K562 (cell line): ENCODE measurements around the gene ITGAE. TPM values are rescaled to one million over a fixed set of nuclear protein-coding genes. Genes with fewer than 3 reads are reported as not detected.

Experiments
- ATAC-seq: fragments of 200-7000 bp; cut with Tn5 transposase; 3 replicates; pipeline ENCODE4 v1.9.1; 2020; ENCODE audit warnings: moderate library complexity
- BruUV-seq: library from RNA; stranded (reverse); fragments of 400-500 nt; replicated peaks from 2 replicates; lab custom pipeline; 2021; lab: Mats Ljungman, UMichigan
- CTCF ChIA-PET: fragments of 300-600 bp; formaldehyde crosslinking; extraction: SDS; loops from one replicate; lab custom pipeline; 2021; ENCODE audit warnings: low intra/inter-chr PET ratio; lab: Yijun Ruan, JAX
- POLR2A ChIA-PET: fragments of 300-600, 350-650 bp; sonication (Branson Sonifier 250); formaldehyde crosslinking; extraction: SDS; loops from one replicate; lab custom pipeline; 2021; ENCODE audit warnings: antibody characterized with exemption, inconsistent platforms; lab: Yijun Ruan, JAX
- DNase-seq, 4 experiments: peaks; one replicate each; pipeline versions ENCODE4 v3.0.0 to v3.0.0-alpha.2; 2011 to 2018; ENCODE audit warnings: low spot score in 3 of 4, mixed read lengths in 3 of 4; ENCODE audit errors: extremely low read depth in 1 of 4
- FAIRE-seq: peaks from 2 replicates; lab custom pipeline; 2011; peaks lifted over from hg19 to GRCh38; lab: Jason Lieb, UNC
- H2AFZ ChIP-seq: 2 replicates; pipeline ENCODE4 v1.6.0; 2011; ENCODE audit warnings: low read depth, low read length, control low read depth, inconsistent platforms
- H3K27ac ChIP-seq: fragments of 200-600 bp; 3 replicates; pipeline ENCODE4 v1.8.0; 2011; ENCODE audit warnings: low read depth, mild to moderate bottlenecking, control low read depth, inconsistent platforms, low read length, moderate library complexity, mixed read lengths; ENCODE audit errors: extremely low read depth
- H3K27me3 ChIP-seq, 2 experiments: fragments of 300-600 bp in 1 of 2; 2 replicates in 1 of 2; 3 replicates in 1 of 2; pipeline versions ENCODE4 v1.6.0 to v1.8.0; 2011; ENCODE audit warnings: inconsistent platforms in 2 of 2, low read length in 2 of 2, mild to moderate bottlenecking in 1 of 2, mixed read lengths in 1 of 2, moderate library complexity in 1 of 2; ENCODE audit not compliant: control insufficient read depth in 2 of 2, insufficient read depth in 2 of 2
- H3K36me3 ChIP-seq: fragments of 300-600 bp; 3 replicates; pipeline ENCODE4 v1.8.0; 2011; ENCODE audit warnings: mild to moderate bottlenecking, low read length, inconsistent platforms; ENCODE audit not compliant: control insufficient read depth, insufficient read depth
- H3K4me1 ChIP-seq, 2 experiments: fragments of 200-600 bp in 1 of 2; replicated peaks in 1 of 2; 2 replicates in 1 of 2; 3 replicates in 1 of 2; pipeline versions ENCODE4 v1.5.1 to v1.8.0; 2011; ENCODE audit warnings: inconsistent platforms in 2 of 2, low read length in 2 of 2, mild to moderate bottlenecking in 1 of 2, mixed read lengths in 1 of 2, moderate library complexity in 1 of 2; ENCODE audit not compliant: control insufficient read depth in 2 of 2, insufficient read depth in 2 of 2
- H3K4me2 ChIP-seq: 2 replicates; pipeline ENCODE4 v1.6.1; 2011; ENCODE audit warnings: low read length, control low read depth, inconsistent platforms, mixed read lengths; ENCODE audit not compliant: insufficient read depth
- H3K4me3 ChIP-seq: fragments of 200-600 bp; sonication (generic), shearing (Covaris generic); 2 replicates; pipeline ENCODE4 v1.5.1; 2016; ENCODE audit warnings: control low read depth, inconsistent platforms
- H3K79me2 ChIP-seq: fragments of 200-600 bp; 3 replicates; pipeline ENCODE4 v1.8.0; 2011; ENCODE audit warnings: low read length, inconsistent platforms; ENCODE audit not compliant: control insufficient read depth, insufficient read depth
- H3K9ac ChIP-seq, 2 experiments: 2 replicates each; pipeline versions ENCODE4 v1.6.0 to v1.6.1; 2011; ENCODE audit warnings: low read depth in 2 of 2, low read length in 2 of 2, control low read depth in 1 of 2, inconsistent platforms in 1 of 2, mild to moderate bottlenecking in 1 of 2, mixed read lengths in 1 of 2; ENCODE audit not compliant: insufficient read depth in 1 of 2
- H3K9me1 ChIP-seq: one replicate; pipeline ENCODE4 v1.6.0; 2011; ENCODE audit warnings: inconsistent platforms, mild to moderate bottlenecking, low read length, moderate library complexity; ENCODE audit not compliant: control insufficient read depth, insufficient read depth
- H3K9me3 ChIP-seq: replicated peaks from 2 replicates; pipeline ENCODE4 v1.5.1; 2011; ENCODE audit warnings: low read depth, low read length, inconsistent platforms; ENCODE audit not compliant: control insufficient read depth, insufficient read depth
- H4K20me1 ChIP-seq: replicated peaks from 2 replicates; pipeline ENCODE4 v1.6.1; 2011; ENCODE audit warnings: low read length, inconsistent platforms, mixed read lengths; ENCODE audit not compliant: control insufficient read depth, insufficient read depth
- E2F6 ChIP-seq, 2 experiments: IDR thresholded peaks; 2 replicates each; pipeline ENCODE4 v1.6.1; 2011; ENCODE audit warnings: borderline replicate concordance in 1 of 2, control low read depth in 1 of 2, low read depth in 1 of 2, low read length in 1 of 2, mild to moderate bottlenecking in 1 of 2, mixed read lengths in 1 of 2, moderate library complexity in 1 of 2; ENCODE audit not compliant: insufficient read depth in 1 of 2, insufficient read length in 1 of 2, poor library complexity in 1 of 2, severe bottlenecking in 1 of 2; ENCODE audit errors: extremely low read depth in 1 of 2
- TRIM25 ChIP-seq: fragments of 450-650 bp; IDR thresholded peaks from 2 replicates; pipeline ENCODE4 v1.7.0; 2016; ENCODE audit warnings: borderline replicate concordance
- YBX1 ChIP-seq: fragments of 450-650 bp; IDR thresholded peaks from 2 replicates; pipeline ENCODE4 v1.7.1; 2016; ENCODE audit warnings: mild to moderate bottlenecking
- ZEB2 ChIP-seq: fragments of 450-650 bp; IDR thresholded peaks from 2 replicates; pipeline ENCODE4 v1.6.1; 2016
- ZFX ChIP-seq: sonication (generic); formaldehyde crosslinking; IDR thresholded peaks from 2 replicates; pipeline ENCODE4 v1.8.0; 2022; ENCODE audit warnings: mild to moderate bottlenecking, missing genetic modification reagents, moderate library complexity
- WGBS: fragments of 100-300 bp; shearing (Covaris generic); methylation state at CpG from one replicate; pipeline ENCODE4 v1.1.6; 2016; ENCODE audit warnings: low coverage, mixed read lengths; ENCODE audit not compliant: insufficient coverage; ENCODE audit errors: missing lambda C conversion rate; 5-methylcytosine and 5-hydroxymethylcytosine counted together
- in situ Hi-C: fragments of 300-500 bp; cut with MboI; formaldehyde crosslinking; loops from 4 replicates; pipeline ENCODE4 v1.15.0; 2018; ENCODE audit warnings: inconsistent platforms, mixed read lengths
- intact Hi-C: fragments of 100-400 bp; cut with micrococcal nuclease; formaldehyde crosslinking; loops from 2 replicates; pipeline ENCODE4 v1.14.2; 2022
- polyA plus RNA-seq, 8 experiments: library from polyadenylated mRNA; depleted of rRNA in 4 of 8; stranded (reverse) in 5 of 8; unstranded in 3 of 8; fragments of >200 nt; fragmentation: Nextera tagmentation in 2 of 8; fragmentation: Illumina TruSeq in 1 of 8; extraction: Ambion mirVana in 2 of 8; extraction: Trizol in 1 of 8; gene quantifications; 2 replicates each; pipeline versions ENCODE4 v1.2.1 to v1.2.3, GENCODE V29; 2011 to 2014; ENCODE audit warnings: inconsistent platforms in 1 of 8, missing spikeins in 1 of 8
- total RNA-seq, 7 experiments: library from RNA; depleted of rRNA in 6 of 7; stranded (reverse); fragments of >200 nt in 6 of 7; fragmentation: Illumina TruSeq in 2 of 7; extraction: Trizol in 2 of 7; gene quantifications; 2 replicates each; pipeline versions ENCODE4 v1.2.1 to v1.2.3, GENCODE V29; 2011 to 2021; ENCODE audit warnings: low replicate concordance in 1 of 7
- TF ChIP-seq, protein P1 (sequence below), 2 experiments: fragments of 450-650 bp; conservative IDR thresholded peaks; 2 replicates each; pipeline ENCODE4 v1.6.1; 2017; ENCODE audit warnings: mild to moderate bottlenecking in 2 of 2, moderate library complexity in 2 of 2
- TF ChIP-seq, protein P2 (sequence below): sonication (generic); formaldehyde crosslinking; IDR thresholded peaks from 2 replicates; pipeline ENCODE4 v1.9.0; 2022; ENCODE audit warnings: mild to moderate bottlenecking, missing genetic modification reagents

ITGAE gene
- total and polyA plus RNA-seq, 9 of the 15 experiments (the other 6 are each of a cell fraction or from before 2014, with no cell fraction given): 14.8 to 160 (median 27.0) TPM

DNA sequence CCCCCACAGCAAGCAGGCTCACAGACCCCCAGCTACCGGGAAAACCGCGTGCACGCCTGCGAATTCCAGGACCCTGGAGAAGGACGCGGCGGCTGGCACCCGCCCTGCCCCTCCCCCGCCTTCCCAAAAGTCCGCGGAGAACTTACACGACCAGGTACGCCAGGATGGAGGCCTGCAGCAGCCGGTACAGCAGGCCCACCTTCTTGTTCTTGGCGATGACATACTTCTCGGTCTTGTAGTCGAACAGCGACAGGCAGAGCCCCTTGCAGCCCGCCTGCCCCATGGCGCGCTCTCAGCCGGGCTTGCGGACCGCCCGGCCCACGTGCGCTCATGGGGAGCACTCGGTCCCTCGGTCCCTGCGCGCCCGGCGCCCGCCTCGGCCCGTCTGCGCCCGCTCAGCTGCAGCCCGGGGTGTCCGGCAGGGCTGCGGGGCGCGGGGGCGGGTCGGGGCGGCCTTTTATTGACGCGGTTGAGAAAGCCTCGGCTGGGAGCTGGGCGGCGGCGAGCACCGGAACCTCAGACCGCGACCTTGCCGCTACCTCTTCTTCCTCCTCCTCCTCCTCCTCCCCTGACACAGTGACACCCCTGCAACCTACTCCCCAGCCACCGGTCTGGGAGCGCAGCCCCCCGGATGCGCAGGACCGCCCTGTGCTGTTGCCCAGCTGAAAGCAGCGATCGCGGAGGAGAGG, 105.1 kb downstream of the ITGAE start, which contains the start of gene P2RX5:
Gene P2RX5 (minus strand): TSS at position 433 of the 689 bp plus-strand sequence. CDS start 150 bp downstream, at position 283.
- Histone ChIP-seq H3K9me1 (no peaks in the 10 kb centered on the region), H3K27ac (no peak within 1 kb of the TSS), H2AFZ (peak within 1 kb of the TSS; percentile 72), H3K9me3 (no peaks in the 10 kb centered on the region; the same call in 1 of the 2 replicates), H4K20me1 (no peaks in the 10 kb centered on the region), H3K4me2 (peak within 1 kb of the TSS; percentile 55), H3K79me2 (no peaks in the 10 kb centered on the region), H3K36me3 (no peaks in the 10 kb centered on the region), H3K4me3 (peak within 1 kb of the TSS; percentile 19; the same call in 1 of the 2 replicates), H3K9ac (peak within 1 kb of the TSS in 1 of 2 experiments; percentile 86; a peak in 2 of 4 replicates), H3K4me1 (peaks cover 0 to 24% of the 10 kb centered on the region in 2 experiments; a peak in 2 of 5 replicates), H3K27me3 (no peaks in the 10 kb centered on the region)
- POLR2A ChIA-PET: interaction anchor here (0.6 kb wide), 1 partner anchor 321 kb away, joined by 3 read pairs; no protein-coding TSS in a partner anchor
- in situ Hi-C loops: no loop called here
- FAIRE-seq (no peak), ATAC-seq (peak; percentile 62), DNase-seq (peak; percentile 20 to 57 (median 46))
- BruUV-seq: no TSS peak
- intact Hi-C loops: loop anchor here (10.0 kb wide), 1 partner anchor 91 kb away; the partner anchor contains the start of gene TRPV1
- WGBS: 14% methylated on average over 27 of the region's 65 CpGs
- CTCF ChIA-PET: no interaction called here
- TF ChIP-seq ZFX (CRISPR knock-in tag): 0 out of 2 replicates have a peak, but pooled peaks have one; percentile 20
- no peak for TF ChIP-seq TRIM25
- TF ChIP-seq, protein P1, sequence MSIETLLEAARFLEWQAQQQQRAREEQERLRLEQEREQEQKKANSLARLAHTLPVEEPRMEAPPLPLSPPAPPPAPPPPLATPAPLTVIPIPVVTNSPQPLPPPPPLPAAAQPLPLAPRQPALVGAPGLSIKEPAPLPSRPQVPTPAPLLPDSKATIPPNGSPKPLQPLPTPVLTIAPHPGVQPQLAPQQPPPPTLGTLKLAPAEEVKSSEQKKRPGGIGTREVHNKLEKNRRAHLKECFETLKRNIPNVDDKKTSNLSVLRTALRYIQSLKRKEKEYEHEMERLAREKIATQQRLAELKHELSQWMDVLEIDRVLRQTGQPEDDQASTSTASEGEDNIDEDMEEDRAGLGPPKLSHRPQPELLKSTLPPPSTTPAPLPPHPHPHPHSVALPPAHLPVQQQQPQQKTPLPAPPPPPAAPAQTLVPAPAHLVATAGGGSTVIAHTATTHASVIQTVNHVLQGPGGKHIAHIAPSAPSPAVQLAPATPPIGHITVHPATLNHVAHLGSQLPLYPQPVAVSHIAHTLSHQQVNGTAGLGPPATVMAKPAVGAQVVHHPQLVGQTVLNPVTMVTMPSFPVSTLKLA (conservative IDR thresholded peaks at IDR 0.05): peak; percentile 35 to 63; a peak in 3 of 4 replicates
- TF ChIP-seq, protein P2, sequence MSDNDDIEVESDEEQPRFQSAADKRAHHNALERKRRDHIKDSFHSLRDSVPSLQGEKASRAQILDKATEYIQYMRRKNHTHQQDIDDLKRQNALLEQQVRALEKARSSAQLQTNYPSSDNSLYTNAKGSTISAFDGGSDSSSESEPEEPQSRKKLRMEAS: peak; percentile 21; the same call in 1 of the 2 replicates
- TF ChIP-seq ZEB2: no peak
- no peak for TF ChIP-seq YBX1
- peak in 1 of 2 experiments; percentile 80 for TF ChIP-seq E2F6 (IDR thresholded peaks at IDR 0.05; ENCODE audit: borderline replicate concordance in 1 of 2, extremely low read depth in 1 of 2, insufficient read depth in 1 of 2, insufficient read length in 1 of 2, low read depth in 1 of 2, low read length in 1 of 2, poor library complexity in 1 of 2, severe bottlenecking in 1 of 2)
